Activated naive CD4-positive, alpha-beta T cell treated with Interleukin-2 at 50 U/mL for 16 hours (primary cell): ENCODE data around the gene GPALPP1.
"Not testable (repeated sequence)": the region's sequence is repeated elsewhere in the genome, so short reads cannot be mapped to it uniquely, and the experiment has no call there.

ENCODE experiments used
- DNase-seq: peaks from one replicate; pipeline ENCODE4 v3.0.0-alpha.2; 2020

Gene GPALPP1

GRCh38 chr13:45007823-45008222, 18.5 kb downstream of the GPALPP1 start:
- DNase-seq = no peak

- no peak for DNase-seq
Observed at GRCh38 chr13:45011198-45011597, 21.9 kb downstream of the GPALPP1 start.

- DNase-seq = no peak
Observed at GRCh38 chr13:45015300-45015699, 26.0 kb downstream of the GPALPP1 start.

- DNase-seq = no peak
Observed at GRCh38 chr13:45016792-45017425, 27.6 kb downstream of the GPALPP1 start.

- DNase-seq = not testable (repeated sequence)
Observed at GRCh38 chr13:45019981-45020380, 30.6 kb downstream of the GPALPP1 start.

GRCh38 chr13:45021250-45021649, 31.9 kb downstream of the GPALPP1 start:
- DNase-seq = no peak

- DNase-seq = no peak
Observed at GRCh38 chr13:45024847-45025246, 35.5 kb downstream of the GPALPP1 start.

GRCh38 chr13:45034342-45034741, 45.0 kb downstream of the GPALPP1 start:
- no peak for DNase-seq

- no peak for DNase-seq
Observed at GRCh38 chr13:45036206-45036605, 46.9 kb downstream of the GPALPP1 start.

- no peak for DNase-seq
Observed at GRCh38 chr13:45040173-45040572, 50.8 kb downstream of the GPALPP1 start.

GRCh38 chr13:45040622-45041021, 51.3 kb downstream of the GPALPP1 start:
- DNase-seq = no peak

- no peak for DNase-seq
Observed at GRCh38 chr13:45042539-45042938, 53.2 kb downstream of the GPALPP1 start.

- no peak for DNase-seq
Observed at GRCh38 chr13:45046445-45046844, 57.1 kb downstream of the GPALPP1 start.

GRCh38 chr13:45047394-45048310, 58.3 kb downstream of the GPALPP1 start:
- peak; percentile 81 for DNase-seq

GRCh38 chr13:45048890-45049407, 59.6 kb downstream of the GPALPP1 start:
- DNase-seq = no peak

GRCh38 chr13:45049478-45049877, 60.1 kb downstream of the GPALPP1 start:
- no peak for DNase-seq

- DNase-seq = no peak
Observed at GRCh38 chr13:45051315-45051714, 62.0 kb downstream of the GPALPP1 start.

- peak; percentile 75 for DNase-seq
Observed at GRCh38 chr13:45055198-45055901, 66.0 kb downstream of the GPALPP1 start.

GRCh38 chr13:45055902-45056648, 66.7 kb downstream of the GPALPP1 start:
- peak; percentile 15 for DNase-seq

GRCh38 chr13:45060062-45060461, 70.7 kb downstream of the GPALPP1 start:
- DNase-seq = no peak

- DNase-seq = no peak
Observed at GRCh38 chr13:45063261-45063860, 74.0 kb downstream of the GPALPP1 start.

GRCh38 chr13:45063889-45064288, 74.6 kb downstream of the GPALPP1 start:
- DNase-seq = not testable (repeated sequence)
